GM21619 (cell line): ENCODE data around the gene SLC23A2.
"Not testable (repeated sequence)": the region's sequence is repeated elsewhere in the genome, so short reads cannot be mapped to it uniquely, and the experiment has no call there.

ENCODE experiments used
- ATAC-seq: cut with Tn5 transposase; IDR thresholded peaks from one replicate; pipeline ENCODE4 v1.9.1; 2021; ENCODE audit not compliant: unreplicated experiment

The SLC23A2 gene

DNA sequence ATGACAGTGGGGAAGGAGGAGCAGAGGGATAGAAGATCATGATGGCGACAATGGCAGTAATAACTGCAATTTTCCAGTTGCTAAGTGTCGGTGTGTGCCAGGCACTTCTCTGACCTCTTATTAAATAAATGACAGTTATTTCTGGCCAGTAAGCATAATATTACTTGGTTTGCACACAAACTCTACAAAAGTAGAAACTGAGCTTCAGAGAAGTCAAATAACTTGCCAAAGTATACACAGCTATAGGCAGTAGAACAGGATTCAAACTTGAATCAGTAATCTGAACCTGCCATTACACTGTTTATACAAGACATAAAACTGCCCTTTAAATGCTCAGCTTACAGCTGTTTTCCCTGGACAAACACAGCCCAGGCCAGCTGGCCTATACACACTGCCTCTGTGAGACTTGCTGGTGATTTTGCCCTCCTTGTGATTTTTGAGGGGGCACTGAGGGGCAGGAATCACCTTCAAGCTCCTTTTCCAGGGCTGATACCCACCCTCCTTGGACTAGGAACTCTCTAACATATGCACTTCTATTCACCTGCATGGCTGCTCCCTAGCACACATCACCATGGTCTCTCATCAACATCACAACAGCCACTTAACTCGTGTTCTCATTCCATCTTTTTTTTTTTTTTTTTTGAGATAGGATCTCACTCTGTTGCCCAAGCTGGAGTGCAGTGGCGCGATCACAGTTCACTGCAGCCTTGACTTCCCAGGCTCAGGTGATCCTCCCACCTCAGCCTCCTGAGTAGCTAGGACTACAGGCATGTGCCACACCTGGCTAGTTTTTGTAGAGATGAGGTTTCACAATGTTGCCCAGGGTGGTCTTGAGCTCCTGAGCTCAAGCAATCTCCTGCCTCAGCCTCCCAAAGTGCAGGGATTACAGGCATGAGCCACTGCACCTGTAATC lies 63.6 kb downstream of the SLC23A2 start:
- ATAC-seq, result no peak

- no peak for ATAC-seq
These were observed 64.4 kb downstream of the SLC23A2 start for GRCh38 chr20:4936851-4937406.

- ATAC-seq, result no peak
These were observed 64.9 kb downstream of the SLC23A2 start for GRCh38 chr20:4936392-4936850.

GRCh38 chr20:4932061-4932460 lies 69.2 kb downstream of the SLC23A2 start:
- ATAC-seq, result no peak

DNA sequence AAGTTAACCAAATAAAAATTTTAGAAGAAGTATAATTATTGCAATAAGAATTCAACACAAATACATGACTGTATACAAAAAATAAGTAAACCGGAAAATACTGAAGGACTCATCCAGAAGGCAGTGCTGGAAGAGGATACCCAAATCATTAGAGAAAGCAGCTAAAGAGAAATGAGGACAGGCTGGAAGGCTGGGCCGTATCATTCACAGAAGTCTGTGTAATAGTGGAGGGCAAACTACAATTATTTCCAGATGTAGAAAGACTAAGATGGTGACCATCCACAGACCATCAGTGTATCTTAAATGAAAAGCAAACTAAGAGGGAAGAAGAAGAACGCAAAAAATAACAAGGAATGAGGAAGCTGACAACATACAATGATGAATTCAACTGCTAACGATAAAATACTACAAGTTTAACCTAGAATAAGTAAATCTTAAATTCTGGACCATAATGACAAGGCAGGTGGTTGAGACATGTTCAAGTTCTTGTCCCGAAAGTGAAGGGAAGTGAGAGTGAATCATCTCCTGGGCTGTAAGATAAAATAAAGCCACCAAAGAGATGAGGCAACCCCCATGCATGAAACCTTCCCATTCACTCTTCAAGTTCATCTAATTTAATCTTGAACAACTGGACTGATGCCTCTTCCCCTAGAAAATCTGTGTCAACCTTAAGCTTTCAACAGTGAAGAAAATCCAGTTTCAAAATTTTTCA lies 71.5 kb downstream of the SLC23A2 start:
- no peak for ATAC-seq

DNA sequence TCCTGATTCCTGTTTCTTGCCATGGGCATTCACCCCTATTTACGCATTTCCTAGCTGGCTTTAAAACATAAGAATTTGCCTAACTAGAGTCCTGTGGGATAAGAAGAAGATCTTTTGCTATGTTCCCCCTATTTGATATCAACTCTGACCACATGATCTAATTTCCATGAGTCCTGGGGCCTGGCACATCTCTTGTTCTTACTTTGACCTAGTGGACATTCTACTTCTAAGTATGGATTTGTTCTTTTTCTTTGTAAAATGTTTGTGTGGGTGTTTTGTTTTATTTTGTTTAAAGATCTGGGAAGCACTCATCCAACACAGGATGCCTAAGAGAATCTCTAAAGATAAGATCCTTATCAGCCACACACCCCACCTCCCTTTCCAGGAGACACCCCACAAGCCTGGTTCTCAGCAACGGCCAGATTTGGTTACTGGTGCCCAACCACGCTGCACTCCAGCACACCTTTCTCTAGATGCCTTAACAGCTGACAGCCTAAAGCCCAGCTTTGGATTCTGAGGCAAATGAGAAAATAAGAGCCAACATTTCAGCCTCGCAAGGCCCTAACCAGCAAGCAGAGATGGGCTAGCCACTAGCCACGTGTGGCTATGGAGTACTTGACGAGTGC lies 74.7 kb downstream of the SLC23A2 start:
- no peak for ATAC-seq

- ATAC-seq, result no peak
These were observed 75.3 kb downstream of the SLC23A2 start for GRCh38 chr20:4925842-4926530.

DNA sequence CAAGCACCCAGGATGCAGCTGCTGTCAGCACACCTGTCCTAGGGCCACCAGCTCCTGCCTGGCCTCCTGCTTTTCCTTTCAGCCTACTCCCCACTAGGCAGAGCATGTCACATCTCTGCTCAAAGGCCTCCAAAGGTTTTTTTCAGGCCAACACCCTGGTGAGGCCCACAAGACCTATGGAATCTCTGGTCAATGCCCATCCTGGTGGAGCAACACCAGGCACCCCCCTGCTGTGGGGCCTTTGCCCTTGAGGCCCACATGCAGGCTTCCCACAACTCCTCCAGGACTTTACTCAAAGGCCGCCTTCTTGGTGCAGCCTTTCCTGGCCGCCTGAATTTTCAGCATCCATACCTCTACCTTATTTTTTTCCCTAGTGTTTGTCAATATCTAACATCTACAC lies 76.9 kb downstream of the SLC23A2 start:
- no peak for ATAC-seq

DNA sequence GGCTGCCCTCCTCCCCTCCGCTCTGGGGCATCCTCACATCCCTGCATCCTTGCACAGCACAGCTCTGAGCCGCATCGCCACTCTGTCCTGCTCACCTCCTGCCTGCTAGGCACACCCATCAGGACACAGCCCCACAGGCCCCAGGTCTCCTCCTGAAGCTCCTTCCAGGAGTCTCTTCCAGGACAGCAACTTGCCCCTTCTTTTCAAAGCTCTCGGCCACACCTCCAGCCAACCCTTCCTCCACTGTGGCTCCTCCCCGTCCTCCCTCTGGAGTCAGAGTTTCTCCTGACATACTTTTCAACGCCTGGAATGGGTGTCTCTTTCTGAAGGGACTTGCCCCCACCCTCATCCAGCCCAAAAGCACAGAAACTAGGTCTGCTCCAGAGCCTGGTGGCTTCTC lies 77.3 kb downstream of the SLC23A2 start:
- no peak for ATAC-seq

- ATAC-seq, result no peak
These were observed 79.1 kb downstream of the SLC23A2 start for GRCh38 chr20:4922186-4922585.

- ATAC-seq, result not testable (repeated sequence)
These were observed 80.0 kb downstream of the SLC23A2 start for GRCh38 chr20:4921271-4921670.

GRCh38 chr20:4920655-4921054 lies 80.7 kb downstream of the SLC23A2 start:
- no peak for ATAC-seq

DNA sequence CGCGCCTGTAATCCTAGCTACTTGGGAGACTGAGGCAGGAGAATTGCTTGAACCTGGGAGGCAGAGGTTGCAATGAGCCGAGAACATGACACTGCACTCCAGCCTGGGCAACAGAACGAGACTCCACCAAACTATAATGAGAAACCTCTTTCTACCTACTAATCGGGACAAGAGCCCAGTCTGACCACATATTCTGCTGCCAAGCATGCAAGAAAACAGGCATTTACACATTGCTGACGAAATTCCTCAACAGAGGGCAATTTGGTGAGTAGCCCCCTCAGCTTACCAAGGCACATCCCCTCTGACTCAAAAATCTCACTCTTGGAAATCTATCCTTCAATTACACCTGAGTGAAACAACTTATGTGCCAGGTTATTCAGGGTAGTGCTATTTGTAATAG lies 81.2 kb downstream of the SLC23A2 start:
- ATAC-seq, result no peak

DNA sequence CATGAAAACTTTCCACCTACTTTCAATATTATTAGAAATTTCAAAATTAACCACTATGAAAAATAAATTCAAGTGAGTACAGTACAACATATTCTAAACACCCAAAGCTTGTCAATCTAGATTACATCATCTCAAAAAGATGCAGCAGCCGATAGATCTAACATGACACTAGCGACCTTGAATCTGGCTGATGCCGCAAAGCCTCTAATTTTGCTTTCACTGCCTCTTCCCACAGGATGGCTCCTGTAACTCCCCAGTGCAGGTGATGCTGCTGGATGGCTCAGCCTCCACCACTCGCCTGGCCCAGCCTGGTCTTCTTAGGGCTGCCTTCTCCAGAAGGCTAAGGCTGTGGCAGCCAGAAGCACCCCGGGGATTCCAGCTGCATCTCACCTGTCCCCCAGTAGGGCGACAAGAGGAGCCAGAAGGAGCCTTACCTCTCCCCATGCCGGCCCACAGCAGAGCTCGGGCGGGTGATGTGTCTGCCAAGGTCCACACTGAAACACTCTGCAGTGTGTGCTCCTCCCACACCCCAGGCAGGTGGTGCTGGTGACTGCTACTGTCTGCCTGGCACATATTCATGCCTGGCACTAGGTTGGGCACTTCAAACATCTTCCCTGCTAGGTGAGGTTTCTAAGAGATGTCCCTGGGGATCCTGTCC lies 82.1 kb downstream of the SLC23A2 start:
- no peak for ATAC-seq

DNA sequence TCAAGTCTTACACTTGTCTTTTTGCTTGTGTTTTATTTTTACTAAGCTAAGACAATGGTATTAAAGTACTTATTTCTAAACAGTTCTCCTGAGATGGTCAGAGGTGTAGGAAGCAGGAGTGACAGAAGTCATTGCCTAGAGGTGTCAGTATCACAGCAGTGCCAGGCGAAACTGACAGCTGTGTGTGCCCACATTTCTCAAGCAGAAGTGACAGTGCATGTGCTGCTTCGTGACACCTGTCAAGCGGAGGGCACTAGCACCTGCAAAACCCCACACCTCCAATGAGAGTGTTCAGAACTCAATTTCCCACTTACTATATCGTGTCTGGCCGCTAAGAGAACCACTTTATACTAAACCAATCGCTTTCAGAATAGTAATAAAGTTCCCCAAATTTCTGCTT lies 82.8 kb downstream of the SLC23A2 start:
- no peak for ATAC-seq

DNA sequence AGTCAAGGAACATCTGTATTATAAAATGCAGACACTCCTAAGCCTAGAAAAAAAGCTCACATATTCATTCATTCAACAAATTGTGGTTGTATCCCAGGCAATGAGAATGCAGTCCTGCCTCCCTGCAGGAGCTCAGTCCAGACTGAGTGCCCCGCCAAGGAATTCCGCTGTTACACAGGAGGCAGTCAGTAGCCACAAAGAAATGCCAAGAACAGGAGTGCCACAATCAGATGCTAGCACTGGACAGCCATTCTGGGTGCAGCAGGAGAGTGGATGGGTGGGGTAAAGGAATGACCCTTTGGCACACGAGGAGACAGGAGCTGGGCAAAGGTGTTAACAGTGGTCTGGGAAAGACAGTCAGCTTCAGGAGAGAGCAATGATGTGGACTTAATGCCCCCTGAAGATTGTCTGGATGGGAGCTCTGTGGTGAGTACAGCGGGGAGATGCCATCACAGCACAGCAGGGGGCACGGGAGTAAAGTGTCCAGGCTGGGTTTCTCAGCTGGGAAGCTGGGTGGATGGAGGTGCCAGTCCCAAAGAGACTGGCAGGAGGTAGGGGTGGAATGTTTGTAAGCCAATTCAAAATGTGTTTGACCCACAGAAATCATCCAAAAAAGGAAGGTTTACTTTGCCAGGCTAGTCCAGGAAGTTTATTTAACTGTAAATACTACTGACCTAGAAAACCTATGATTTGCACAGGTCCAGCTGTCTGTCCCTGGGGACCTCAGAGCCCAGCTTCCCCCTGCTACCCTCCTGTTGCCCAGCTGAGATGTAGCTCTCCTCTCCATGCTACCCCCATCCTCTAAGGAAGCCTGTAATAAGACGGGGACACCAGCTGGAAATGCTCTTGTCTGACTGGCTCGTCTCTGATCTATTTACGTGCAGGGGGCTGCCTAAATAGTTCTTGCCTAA lies 84.1 kb downstream of the SLC23A2 start:
- no peak for ATAC-seq

GRCh38 chr20:4913147-4913546 lies 88.2 kb downstream of the SLC23A2 start:
- ATAC-seq, result no peak

DNA sequence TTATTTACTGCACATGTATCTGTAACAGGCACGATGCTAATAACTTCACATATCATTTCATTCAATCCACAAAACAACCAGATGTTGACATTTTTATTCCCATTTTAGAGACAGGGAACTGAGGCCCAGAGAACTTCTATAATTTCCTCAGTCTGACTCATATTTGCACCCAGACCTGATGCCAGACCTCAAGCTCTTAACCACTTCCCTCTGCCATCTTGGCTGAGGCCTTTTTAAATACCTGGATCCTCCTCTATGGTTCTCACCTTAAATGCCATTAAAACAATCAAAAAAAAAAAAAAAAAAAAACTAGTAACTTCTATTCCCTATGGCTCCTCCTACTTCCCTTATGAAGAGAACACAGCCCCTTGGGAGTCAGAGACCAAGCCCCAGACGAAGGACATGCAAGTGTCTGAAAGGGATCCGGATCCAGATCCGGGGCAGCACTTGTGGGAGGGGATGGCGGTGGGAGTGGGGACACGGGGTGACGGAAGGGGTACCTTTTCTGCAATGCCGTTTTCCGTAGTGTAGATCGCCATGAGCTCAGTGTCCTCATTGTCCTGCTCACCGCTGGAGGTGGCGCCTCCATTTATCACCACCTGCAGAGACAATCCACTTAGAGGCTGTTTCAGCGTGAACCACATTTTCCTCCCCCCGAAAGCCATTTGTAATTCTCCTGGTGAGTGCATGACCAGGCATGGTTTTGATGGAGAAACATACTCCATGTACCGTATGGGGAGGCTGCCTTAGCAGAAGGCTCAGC lies 88.7 kb downstream of the SLC23A2 start:
- no peak for ATAC-seq

DNA sequence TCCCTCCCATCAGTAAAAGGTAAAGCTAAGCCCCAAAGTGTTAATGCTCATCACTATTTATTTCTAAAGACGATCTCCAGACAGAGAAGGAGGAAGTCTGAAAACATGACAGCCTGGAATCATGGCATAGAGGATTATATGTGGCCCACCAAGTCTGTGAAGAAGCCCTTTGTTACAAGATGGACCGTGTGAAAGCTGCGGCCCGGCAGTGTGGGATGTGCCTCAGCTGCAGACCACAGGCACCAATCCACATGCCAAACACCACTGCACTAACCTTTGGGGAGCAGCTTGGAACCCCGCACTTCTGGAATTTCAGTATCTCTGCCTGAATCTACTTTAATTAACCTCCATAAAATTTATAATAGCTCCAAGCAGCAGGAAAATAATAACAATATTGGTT lies 90.4 kb downstream of the SLC23A2 start:
- no peak for ATAC-seq
